ENCODE results near the gene CHD9. TPM values are rescaled to one million over a fixed set of nuclear protein-coding genes. Genes with fewer than 3 reads are reported as not detected.

CHD9 gene
- total and polyA plus RNA-seq, 4 donors, result 6.2 to 46.6 (median 32.5) TPM

DNA sequence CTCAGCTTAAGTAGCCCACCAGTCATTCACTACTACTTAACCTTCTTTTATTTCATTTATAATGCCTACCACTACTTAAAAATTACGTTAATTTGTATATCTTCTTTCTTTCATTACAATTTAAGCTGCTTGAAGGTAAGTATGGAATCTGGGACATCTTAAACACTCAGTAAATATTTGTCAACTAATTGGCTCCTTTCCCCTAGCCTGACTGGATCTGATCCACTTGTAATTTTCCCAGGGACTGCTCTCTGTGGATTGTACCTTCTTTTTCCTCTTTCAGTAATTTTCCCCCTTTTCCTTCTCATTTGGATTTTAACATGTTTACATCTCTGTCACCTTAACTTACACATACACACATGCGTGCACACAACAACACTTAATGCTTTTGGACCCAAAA, 227.1 kb downstream of the CHD9 start:
- Histone ChIP-seq H3K4me3 (ENCODE audit: low read depth in 1 of 3, low read length in 3 of 3) (no peak overlapping the region), H3K9me3 (ENCODE audit: control insufficient read depth in 4 of 4, low read length in 3 of 4) (no peaks in the 10 kb centered on the region), H3K4me1 (ENCODE audit: control insufficient read depth in 4 of 4, insufficient read depth in 4 of 4, low read length in 3 of 4) (peaks cover 0 to 3% (median 1%) of the 10 kb centered on the region in 4 donors), H3K9ac (ENCODE audit: low read depth in 1 of 2, low read length in 2 of 2) (no peak overlapping the region), H3K27ac (ENCODE audit: low read depth in 1 of 2, low read length in 2 of 2) (no peak overlapping the region), H3K36me3 (ENCODE audit: control insufficient read depth in 4 of 4, insufficient read depth in 3 of 4, low read depth in 1 of 4, low read length in 3 of 4) (peaks cover 9 to 39% (median 15%) of the 10 kb centered on the region in 4 donors), H3K27me3 (ENCODE audit: control insufficient read depth in 4 of 4, insufficient read depth in 4 of 4, low read length in 3 of 4) (no peaks in the 10 kb centered on the region)
- no peak for DNase-seq (ENCODE audit: low spot score)
- TF ChIP-seq GABPA (IDR thresholded peaks at IDR 0.05 in 1 of 2, conservative IDR thresholded peaks at IDR 0.05 in 1 of 2) (no peak), REST (IDR thresholded peaks at IDR 0.05) (no peak), HNF4G (IDR thresholded peaks at IDR 0.05) (no peak), TAF1 (conservative IDR thresholded peaks at IDR 0.05) (no peak), ATF3 (IDR thresholded peaks at IDR 0.05) (no peak), RAD21 (IDR thresholded peaks at IDR 0.05) (no peak), FOXA1 (IDR thresholded peaks at IDR 0.05) (no peak), NR2F2 (IDR thresholded peaks at IDR 0.05) (no peak), HNF4A (conservative IDR thresholded peaks at IDR 0.05) (no peak), JUND (IDR thresholded peaks at IDR 0.05) (no peak), YY1 (IDR thresholded peaks at IDR 0.05) (no peak), RXRA (IDR thresholded peaks at IDR 0.05) (no peak), EGR1 (IDR thresholded peaks at IDR 0.05; ENCODE audit: low read depth in 2 of 2) (no peak), SP1 (IDR thresholded peaks at IDR 0.05) (no peak), MAX (IDR thresholded peaks at IDR 0.05) (no peak), ZBTB33 (IDR thresholded peaks at IDR 0.05) (no peak), FOXA2 (IDR thresholded peaks at IDR 0.05) (no peak)
- TF ChIP-seq, protein P1, sequence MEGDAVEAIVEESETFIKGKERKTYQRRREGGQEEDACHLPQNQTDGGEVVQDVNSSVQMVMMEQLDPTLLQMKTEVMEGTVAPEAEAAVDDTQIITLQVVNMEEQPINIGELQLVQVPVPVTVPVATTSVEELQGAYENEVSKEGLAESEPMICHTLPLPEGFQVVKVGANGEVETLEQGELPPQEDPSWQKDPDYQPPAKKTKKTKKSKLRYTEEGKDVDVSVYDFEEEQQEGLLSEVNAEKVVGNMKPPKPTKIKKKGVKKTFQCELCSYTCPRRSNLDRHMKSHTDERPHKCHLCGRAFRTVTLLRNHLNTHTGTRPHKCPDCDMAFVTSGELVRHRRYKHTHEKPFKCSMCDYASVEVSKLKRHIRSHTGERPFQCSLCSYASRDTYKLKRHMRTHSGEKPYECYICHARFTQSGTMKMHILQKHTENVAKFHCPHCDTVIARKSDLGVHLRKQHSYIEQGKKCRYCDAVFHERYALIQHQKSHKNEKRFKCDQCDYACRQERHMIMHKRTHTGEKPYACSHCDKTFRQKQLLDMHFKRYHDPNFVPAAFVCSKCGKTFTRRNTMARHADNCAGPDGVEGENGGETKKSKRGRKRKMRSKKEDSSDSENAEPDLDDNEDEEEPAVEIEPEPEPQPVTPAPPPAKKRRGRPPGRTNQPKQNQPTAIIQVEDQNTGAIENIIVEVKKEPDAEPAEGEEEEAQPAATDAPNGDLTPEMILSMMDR (IDR thresholded peaks at IDR 0.05; ENCODE audit: low read depth, low read length, missing input control), result no peak
- WGBS, result 85% methylated on average over 2 of the region's 2 CpGs

Measured in liver (tissue), 9 donors.